Lung (tissue), 12 donors: Measurements from ENCODE around the gene ANTXR2. TPM values are rescaled to one million over a fixed set of nuclear protein-coding genes. Genes with fewer than 3 reads are reported as not detected.

Experiments
- ATAC-seq: fragments of 200-7000 bp; cut with Tn5 transposase; one replicate; pipeline ENCODE4 v1.9.1; 2020; ENCODE audit warnings: moderate number of reproducible peaks; ENCODE audit not compliant: insufficient read depth, low FRiP score
- DNase-seq, 3 donors: peaks; one replicate each; pipeline ENCODE4 v3.0.0-alpha.2; 2013 to 2017
- H3K27ac ChIP-seq, 2 donors: one replicate each; pipeline ENCODE4 v1.5.1; 2013; ENCODE audit warnings: mild to moderate bottlenecking in 2 of 2, moderate library complexity in 2 of 2, control low read depth in 1 of 2, inconsistent platforms in 1 of 2, low read depth in 1 of 2, low read length in 1 of 2
- H3K27me3 ChIP-seq, 3 donors: one replicate each; pipeline ENCODE4 v1.5.1; 2013; ENCODE audit warnings: low read length in 2 of 3; ENCODE audit not compliant: control insufficient read depth in 3 of 3, insufficient read depth in 3 of 3
- H3K36me3 ChIP-seq, 4 donors: one replicate each; pipeline ENCODE4 v1.5.1; 2013; ENCODE audit warnings: low read length in 4 of 4, mild to moderate bottlenecking in 1 of 4, moderate library complexity in 1 of 4; ENCODE audit not compliant: control insufficient read depth in 4 of 4, insufficient read depth in 4 of 4
- H3K4me1 ChIP-seq, 5 donors: one replicate each; pipeline ENCODE4 v1.5.1; 2013; ENCODE audit warnings: low read length in 5 of 5, mild to moderate bottlenecking in 2 of 5, moderate library complexity in 1 of 5; ENCODE audit not compliant: control insufficient read depth in 5 of 5, insufficient read depth in 5 of 5
- H3K4me3 ChIP-seq: one replicate; pipeline ENCODE4 v1.5.1; 2013; ENCODE audit warnings: mild to moderate bottlenecking, control low read depth, moderate library complexity
- H3K9ac ChIP-seq, 2 donors: one replicate each; pipeline ENCODE4 v1.5.1; 2013; ENCODE audit warnings: low read length in 2 of 2, control low read depth in 1 of 2; ENCODE audit not compliant: insufficient read depth in 1 of 2
- H3K9me3 ChIP-seq, 4 donors: one replicate each; pipeline ENCODE4 v1.5.1; 2013; ENCODE audit warnings: low read length in 3 of 4, mild to moderate bottlenecking in 1 of 4, moderate library complexity in 1 of 4; ENCODE audit not compliant: control insufficient read depth in 4 of 4, insufficient read depth in 3 of 4
- WGBS, 2 donors: extraction: QIAGEN DNeasy Blood & Tissue Kit; methylation state at CpG; one replicate each; pipeline ENCODE4 v1.1.7; 2013; 5-methylcytosine and 5-hydroxymethylcytosine counted together
- polyA plus RNA-seq, 2 donors: library from polyadenylated mRNA; stranded (reverse); fragments of 200-250 nt; gene quantifications; one replicate each; pipeline ENCODE4 v1.2.1, GENCODE V29; 2013
- total RNA-seq, 2 donors: library from RNA; depleted of rRNA in 1 of 2; stranded (reverse); fragments of >200 nt in 1 of 2; gene quantifications; one replicate each; pipeline ENCODE4 v1.2.1, GENCODE V29; 2014 to 2021
- TF ChIP-seq, protein P1 (sequence below): IDR thresholded peaks from 2 replicates; pipeline ENCODE4 v1.5.1; 2012; ENCODE audit warnings: mild to moderate bottlenecking; ENCODE audit errors: control extremely low read depth, extremely low read depth
- donor health status: control.
- donor health status: control.
- donor health status: Bipolar disorder and iron deficiency.
- donor health status: healthy.
- donor health status: DM: yes; HTN: yes; CAD: no.

The ANTXR2 gene
- total and polyA plus RNA-seq, 4 donors, result 4.8 to 47.2 (median 28.6) TPM

DNA sequence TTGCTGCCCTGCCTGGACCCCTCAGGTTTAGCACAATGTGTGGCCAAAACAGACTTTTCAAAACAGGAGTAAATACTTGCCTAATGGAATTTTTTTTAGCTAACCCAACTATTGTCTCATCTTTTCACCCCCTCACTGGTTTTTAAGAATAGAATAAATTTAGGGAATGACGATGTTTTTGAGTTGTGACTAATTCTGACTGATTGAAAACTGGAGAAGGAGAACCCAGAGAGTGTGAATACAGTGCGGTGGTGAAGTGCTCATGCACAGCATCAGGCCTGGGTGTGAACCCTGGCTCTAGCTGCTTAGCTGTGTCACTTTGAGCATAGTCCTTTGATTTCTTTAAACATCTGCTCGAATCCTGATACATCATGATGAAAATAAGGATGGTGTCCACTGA is 10.5 kb downstream of the ANTXR2 start:
- no peak for DNase-seq
- ATAC-seq, result no peak
- TF ChIP-seq, protein P1, sequence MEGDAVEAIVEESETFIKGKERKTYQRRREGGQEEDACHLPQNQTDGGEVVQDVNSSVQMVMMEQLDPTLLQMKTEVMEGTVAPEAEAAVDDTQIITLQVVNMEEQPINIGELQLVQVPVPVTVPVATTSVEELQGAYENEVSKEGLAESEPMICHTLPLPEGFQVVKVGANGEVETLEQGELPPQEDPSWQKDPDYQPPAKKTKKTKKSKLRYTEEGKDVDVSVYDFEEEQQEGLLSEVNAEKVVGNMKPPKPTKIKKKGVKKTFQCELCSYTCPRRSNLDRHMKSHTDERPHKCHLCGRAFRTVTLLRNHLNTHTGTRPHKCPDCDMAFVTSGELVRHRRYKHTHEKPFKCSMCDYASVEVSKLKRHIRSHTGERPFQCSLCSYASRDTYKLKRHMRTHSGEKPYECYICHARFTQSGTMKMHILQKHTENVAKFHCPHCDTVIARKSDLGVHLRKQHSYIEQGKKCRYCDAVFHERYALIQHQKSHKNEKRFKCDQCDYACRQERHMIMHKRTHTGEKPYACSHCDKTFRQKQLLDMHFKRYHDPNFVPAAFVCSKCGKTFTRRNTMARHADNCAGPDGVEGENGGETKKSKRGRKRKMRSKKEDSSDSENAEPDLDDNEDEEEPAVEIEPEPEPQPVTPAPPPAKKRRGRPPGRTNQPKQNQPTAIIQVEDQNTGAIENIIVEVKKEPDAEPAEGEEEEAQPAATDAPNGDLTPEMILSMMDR, result no peak

GRCh38 chr4:80060804-80061203 is 12.2 kb downstream of the ANTXR2 start:
- TF ChIP-seq, protein P1, result no peak
- peaks cover 0 to 7% (median 5%) of the 10 kb centered on the region in 4 donors for H3K36me3 ChIP-seq
- 97 to 98% methylated on average over 4 of the region's 4 CpGs for WGBS, 2 donors
- H3K9ac ChIP-seq, result no peak overlapping the region
- peaks cover 0 to 6% (median 0%) of the 10 kb centered on the region in 5 donors for H3K4me1 ChIP-seq
- H3K27me3 ChIP-seq, result no peaks in the 10 kb centered on the region
- DNase-seq (no peak), ATAC-seq (no peak)
- no peak overlapping the region for H3K27ac ChIP-seq
- H3K9me3 ChIP-seq, result no peaks in the 10 kb centered on the region
- H3K4me3 ChIP-seq, result no peak overlapping the region

More for the DNA sequence above, 10.5 kb downstream of the ANTXR2 start:
- 91% methylated on average over 3 of the region's 3 CpGs for WGBS, 2 donors
- Histone ChIP-seq H3K4me1 (peaks cover 0 to 6% (median 0%) of the 10 kb centered on the region in 5 donors), H3K4me3 (no peak overlapping the region), H3K27me3 (no peaks in the 10 kb centered on the region), H3K36me3 (peaks cover 0 to 12% (median 6%) of the 10 kb centered on the region in 4 donors), H3K9me3 (no peaks in the 10 kb centered on the region), H3K9ac (no peak overlapping the region), H3K27ac (no peak overlapping the region)

DNA sequence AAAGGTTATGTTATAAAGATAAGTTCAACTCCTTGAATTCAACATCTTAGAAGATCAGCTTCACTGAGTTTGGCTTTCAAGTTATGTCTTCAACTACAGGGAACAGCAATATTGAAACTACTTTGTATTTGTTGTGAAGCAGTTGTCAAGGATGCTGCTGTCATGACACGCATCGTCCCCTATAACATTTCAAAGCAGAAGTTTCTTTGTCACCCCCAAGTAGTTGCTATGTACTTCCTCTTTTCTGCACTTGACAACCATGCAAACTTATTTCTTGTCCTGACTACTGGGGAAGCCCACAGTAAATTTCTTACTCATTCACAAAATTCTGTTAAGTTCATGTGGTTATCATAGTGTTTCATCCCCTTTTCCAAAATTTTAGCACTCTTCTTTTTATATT is 14.3 kb downstream of the ANTXR2 start:
- Histone ChIP-seq H3K27ac (no peak overlapping the region), H3K9ac (no peak overlapping the region), H3K9me3 (no peaks in the 10 kb centered on the region), H3K4me1 (peaks cover 0 to 6% (median 0%) of the 10 kb centered on the region in 5 donors), H3K27me3 (no peaks in the 10 kb centered on the region), H3K36me3 (peaks cover 4 to 14% (median 10%) of the 10 kb centered on the region in 4 donors), H3K4me3 (no peak overlapping the region)
- TF ChIP-seq, protein P1, result no peak
- 16 to 45% methylated on average over 2 of the region's 2 CpGs for WGBS, 2 donors
- peak; percentile 62 for ATAC-seq
- peak in 2 of 3 donors; percentile 41 to 48 for DNase-seq

DNA sequence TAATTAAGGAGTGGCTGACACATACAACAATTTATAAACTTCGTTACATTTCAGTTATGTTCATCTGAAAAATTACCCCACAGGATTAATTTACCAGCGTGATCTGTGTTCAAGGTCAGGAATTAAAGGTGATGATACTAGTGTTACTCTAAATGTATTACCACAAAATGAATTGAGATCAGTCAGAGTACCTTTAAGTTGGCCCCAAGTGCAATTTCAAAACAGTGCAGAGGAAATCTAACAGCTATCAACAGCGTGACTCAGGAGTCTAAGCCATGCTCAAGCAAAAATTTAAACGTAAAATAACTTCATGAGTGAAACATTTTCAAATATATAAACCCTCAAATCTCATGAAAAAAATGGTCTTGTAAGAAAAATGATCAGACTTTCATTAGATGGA is 18.7 kb downstream of the ANTXR2 start:
- no peaks in the 10 kb centered on the region for H3K27me3 ChIP-seq
- TF ChIP-seq, protein P1, result no peak
- peaks cover 0 to 9% (median 0%) of the 10 kb centered on the region in 5 donors for H3K4me1 ChIP-seq
- H3K27ac ChIP-seq, result no peak overlapping the region
- H3K36me3 ChIP-seq, result peaks cover 0 to 13% (median 9%) of the 10 kb centered on the region in 4 donors
- ATAC-seq (no peak), DNase-seq (no peak)
- WGBS, 2 donors, result 62 to 94% methylated on average over 4 of the region's 4 CpGs
- no peak overlapping the region for H3K4me3 ChIP-seq
- H3K9ac ChIP-seq, result no peak overlapping the region
- no peaks in the 10 kb centered on the region for H3K9me3 ChIP-seq
